Islet precursor cell (in vitro differentiated cells): Measurements from ENCODE around the gene MTHFD1L.

Experiments used
- DNase-seq: peaks from one replicate; pipeline ENCODE4 v3.0.0-alpha.2; 2018

The MTHFD1L gene

GRCh38 chr6:151128763-151129370, 263.4 kb downstream of the MTHFD1L start:
- no peak for DNase-seq

- no peak for DNase-seq
These were observed 264.8 kb downstream of the MTHFD1L start for GRCh38 chr6:151130329-151130728.

- DNase-seq, result no peak
These were observed 266.0 kb downstream of the MTHFD1L start for GRCh38 chr6:151131324-151132007.

- DNase-seq, result peak; percentile 58
These were observed 270.7 kb downstream of the MTHFD1L start for GRCh38 chr6:151136141-151136755.

GRCh38 chr6:151137542-151137941, 272.0 kb downstream of the MTHFD1L start:
- no peak for DNase-seq

- DNase-seq, result no peak
These were observed 274.0 kb downstream of the MTHFD1L start for GRCh38 chr6:151139524-151139923.

- DNase-seq, result no peak
These were observed 275.3 kb downstream of the MTHFD1L start for GRCh38 chr6:151140767-151141166.

GRCh38 chr6:151141685-151142084, 276.2 kb downstream of the MTHFD1L start:
- DNase-seq, result no peak

- DNase-seq, result no peak
These were observed 277.2 kb downstream of the MTHFD1L start for GRCh38 chr6:151142676-151143075.

- no peak for DNase-seq
These were observed 277.8 kb downstream of the MTHFD1L start for GRCh38 chr6:151143337-151143736.

- DNase-seq, result no peak
These were observed 278.3 kb downstream of the MTHFD1L start for GRCh38 chr6:151143806-151144205.

- no peak for DNase-seq
These were observed 281.8 kb downstream of the MTHFD1L start for GRCh38 chr6:151147118-151147832.

GRCh38 chr6:151148111-151148510, 282.6 kb downstream of the MTHFD1L start:
- DNase-seq, result peak; percentile 59

- no peak for DNase-seq
These were observed 284.3 kb downstream of the MTHFD1L start for GRCh38 chr6:151149793-151150192.
